NCI-H345 treated with DMSO at 0.1 percent for 48 hours (cell line): ENCODE results near the gene CFAP221.
"Not testable (repeated sequence)": the region's sequence is repeated elsewhere in the genome, so short reads cannot be mapped to it uniquely, and the experiment has no call there.

Experiments
- DNase-seq: peaks from one replicate; lab custom pipeline; 2025; ENCODE audit not compliant: unreplicated experiment; lab: John Stamatoyannopoulos, UW

Gene CFAP221

GRCh38 chr2:119584469-119584868 is 40.2 kb downstream of the CFAP221 start:
- no peak for DNase-seq

- no peak for DNase-seq
These were observed 41.8 kb downstream of the CFAP221 start for GRCh38 chr2:119586085-119586484.

- no peak for DNase-seq
These were observed 46.6 kb downstream of the CFAP221 start for GRCh38 chr2:119590873-119591272.

- no peak for DNase-seq
These were observed 47.3 kb downstream of the CFAP221 start for GRCh38 chr2:119591523-119591922.

GRCh38 chr2:119592436-119592835 is 48.2 kb downstream of the CFAP221 start:
- DNase-seq: no peak

GRCh38 chr2:119596638-119597037 is 52.4 kb downstream of the CFAP221 start:
- DNase-seq: no peak

GRCh38 chr2:119598596-119599263 is 54.5 kb downstream of the CFAP221 start:
- peak; percentile 88 for DNase-seq

- no peak for DNase-seq
These were observed 55.1 kb downstream of the CFAP221 start for GRCh38 chr2:119599384-119599783.

GRCh38 chr2:119605096-119605495 is 60.8 kb downstream of the CFAP221 start:
- DNase-seq: no peak

GRCh38 chr2:119606674-119607073 is 62.4 kb downstream of the CFAP221 start:
- DNase-seq: no peak

- DNase-seq: no peak
These were observed 64.3 kb downstream of the CFAP221 start for GRCh38 chr2:119608553-119608952.

GRCh38 chr2:119609337-119609736 is 65.1 kb downstream of the CFAP221 start:
- no peak for DNase-seq

GRCh38 chr2:119614140-119614539 is 69.9 kb downstream of the CFAP221 start:
- DNase-seq: not testable (repeated sequence)

- DNase-seq: no peak
These were observed 72.2 kb downstream of the CFAP221 start for GRCh38 chr2:119616421-119616820.

GRCh38 chr2:119617455-119617854 is 73.2 kb downstream of the CFAP221 start:
- DNase-seq: no peak

GRCh38 chr2:119618725-119619124 is 74.5 kb downstream of the CFAP221 start:
- not testable (repeated sequence) for DNase-seq

GRCh38 chr2:119625226-119625625 is 81.0 kb downstream of the CFAP221 start:
- no peak for DNase-seq

- no peak for DNase-seq
These were observed 85.1 kb downstream of the CFAP221 start for GRCh38 chr2:119629323-119629825.

GRCh38 chr2:119630121-119630520 is 85.9 kb downstream of the CFAP221 start:
- no peak for DNase-seq

GRCh38 chr2:119637371-119637770 is 93.1 kb downstream of the CFAP221 start:
- DNase-seq: no peak

- no peak for DNase-seq
These were observed 94.0 kb downstream of the CFAP221 start for GRCh38 chr2:119638246-119638645.

- DNase-seq: peak; percentile 43
These were observed 94.7 kb downstream of the CFAP221 start for GRCh38 chr2:119638685-119639554.
